Activated CD4-positive, alpha-beta T cell treated with anti-CD3 and anti-CD28 coated beads for 36 hours (primary cell): ENCODE results near the gene DNMT3A. TPM values are rescaled to one million over a fixed set of nuclear protein-coding genes. Genes with fewer than 3 reads are reported as not detected.

Experiments
- ATAC-seq: fragments of 200-7000 bp; cut with Tn5 transposase; one replicate; pipeline ENCODE4 v1.10.0; 2021; ENCODE audit warnings: mild to moderate bottlenecking, moderate library complexity
- CTCF ChIA-PET: fragments of 350-600 bp; sonication (Branson Sonifier 250); formaldehyde crosslinking; loops from one replicate; lab custom pipeline; 2021; ENCODE audit warnings: antibody characterized with exemption; lab: Charles Lee
- POLR2A ChIA-PET: fragments of 350-600 bp; sonication (Branson Sonifier 250); formaldehyde crosslinking; loops from one replicate; lab custom pipeline; 2021; ENCODE audit warnings: antibody characterized with exemption, inconsistent platforms; lab: Charles Lee
- DNase-seq: peaks from one replicate; pipeline ENCODE4 v3.0.0-alpha.2; 2020
- H3K27ac Mint-ChIP-seq: one replicate; pipeline ENCODE4 v1.8.0; 2021; ENCODE audit warnings: mixed read lengths
- H3K27me3 Mint-ChIP-seq: one replicate; pipeline ENCODE4 v1.8.0; 2021; ENCODE audit warnings: mixed read lengths
- H3K36me3 Mint-ChIP-seq: one replicate; pipeline ENCODE4 v1.8.0; 2021; ENCODE audit warnings: low read depth, mixed read lengths
- H3K4me1 Mint-ChIP-seq: one replicate; pipeline ENCODE4 v1.8.0; 2021; ENCODE audit warnings: mixed read lengths
- H3K4me3 Mint-ChIP-seq: one replicate; pipeline ENCODE4 v1.8.0; 2021; ENCODE audit warnings: mild to moderate bottlenecking, moderate library complexity, mixed read lengths
- H3K9me3 Mint-ChIP-seq: one replicate; pipeline ENCODE4 v1.8.0; 2021; ENCODE audit warnings: low read depth, mixed read lengths
- intact Hi-C, 2 experiments: fragments of 100-400 bp; cut with DNase I in 1 of 2; cut with micrococcal nuclease in 1 of 2; formaldehyde crosslinking; loops; one replicate each; pipeline versions ENCODE4 v1.14.2 to v1.15.1; 2022 to 2024; cut with DNase I, micrococcal nuclease
- total RNA-seq, 2 experiments: library from RNA; stranded (reverse); gene quantifications; one replicate each; pipeline ENCODE4 v1.2.3, GENCODE V29; 2021

DNMT3A gene
- total RNA-seq, 2 experiments from 2014 or later = 62.3 to 76.2 TPM

GRCh38 chr2:25204190-25204838, 137.4 kb downstream of the DNMT3A start:
- no peak for DNase-seq

DNA sequence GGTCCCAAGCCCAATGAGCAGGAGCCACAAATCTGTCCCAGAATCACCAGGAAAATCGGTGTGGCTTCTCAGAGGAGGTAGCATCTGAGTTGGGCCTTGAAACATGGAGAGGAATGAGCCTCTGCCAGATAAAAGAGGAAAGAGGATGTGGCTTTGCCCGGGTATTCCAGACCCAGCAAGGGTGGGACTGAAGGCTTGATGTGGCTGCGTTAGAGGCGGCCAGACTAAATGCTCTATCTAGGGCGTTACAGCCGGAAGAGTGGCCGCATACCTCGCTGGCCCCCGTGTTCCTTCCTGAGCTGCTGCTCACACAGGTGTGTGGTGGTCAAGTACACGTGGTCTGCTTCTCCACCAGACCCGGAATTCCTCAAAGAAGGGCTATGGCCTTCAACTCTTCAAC, 139.4 kb downstream of the DNMT3A start:
- intact Hi-C loops = no loop called here
- Mint-ChIP-seq H3K4me1 (peaks cover 12% of the 10 kb centered on the region), H3K4me3 (no peak overlapping the region), H3K36me3 (no peaks in the 10 kb centered on the region), H3K27ac (no peak overlapping the region), H3K27me3 (no peaks in the 10 kb centered on the region), H3K9me3 (no peaks in the 10 kb centered on the region)
- DNase-seq (no peak), ATAC-seq (no peak)
- CTCF ChIA-PET = no interaction called here
- POLR2A ChIA-PET = no interaction called here

More at GRCh38 chr2:25204190-25204838, 137.4 kb downstream of the DNMT3A start:
- Mint-ChIP-seq H3K4me1 (peaks cover 13% of the 10 kb centered on the region), H3K4me3 (no peak overlapping the region), H3K9me3 (no peaks in the 10 kb centered on the region), H3K27me3 (no peaks in the 10 kb centered on the region), H3K36me3 (no peaks in the 10 kb centered on the region), H3K27ac (no peak overlapping the region)
- intact Hi-C loops = no loop called here
- ChIA-PET POLR2A (no interaction called here), CTCF (no interaction called here)
- ATAC-seq = peak; percentile 51

DNA sequence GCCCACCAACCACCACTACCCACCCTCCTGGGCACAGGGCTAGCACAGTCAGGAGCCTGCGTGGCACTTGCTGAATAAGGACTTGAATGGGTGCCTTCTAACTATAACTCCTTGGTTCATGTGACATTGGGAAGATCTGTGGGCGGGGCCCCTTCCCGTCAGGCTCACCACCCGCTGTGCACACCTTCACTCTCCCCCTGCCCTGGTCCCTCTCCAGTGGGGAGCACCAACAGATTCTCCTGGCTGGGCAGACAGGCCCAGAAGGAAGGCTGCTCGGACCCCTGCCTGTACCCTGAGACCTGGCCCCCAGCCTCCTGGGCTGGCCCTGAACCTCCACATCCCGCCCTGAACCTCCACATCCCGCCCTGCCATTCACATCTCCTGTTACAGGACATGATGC, 139.9 kb downstream of the DNMT3A start:
- no peak overlapping the region for H3K27ac Mint-ChIP-seq
- no peak for ATAC-seq

GRCh38 chr2:25201265-25201664, 140.5 kb downstream of the DNMT3A start:
- intact Hi-C loops = no loop called here
- ATAC-seq = no peak
- H3K27me3 Mint-ChIP-seq = no peaks in the 10 kb centered on the region
- no peaks in the 10 kb centered on the region for H3K36me3 Mint-ChIP-seq
- ChIA-PET POLR2A (no interaction called here), CTCF (no interaction called here)
- DNase-seq = no peak
- peaks cover 9% of the 10 kb centered on the region for H3K4me1 Mint-ChIP-seq
- H3K9me3 Mint-ChIP-seq = no peaks in the 10 kb centered on the region
- no peak overlapping the region for H3K27ac Mint-ChIP-seq
- H3K4me3 Mint-ChIP-seq = no peak overlapping the region

More for the DNA sequence above, 139.9 kb downstream of the DNMT3A start:
- Mint-ChIP-seq H3K4me3 (no peak overlapping the region), H3K4me1 (peaks cover 9% of the 10 kb centered on the region), H3K27me3 (no peaks in the 10 kb centered on the region), H3K36me3 (no peaks in the 10 kb centered on the region), H3K9me3 (no peaks in the 10 kb centered on the region)
- intact Hi-C loops = no loop called here
- no peak for DNase-seq
- ChIA-PET POLR2A (no interaction called here), CTCF (no interaction called here)

GRCh38 chr2:25198576-25198975, 143.1 kb downstream of the DNMT3A start:
- peaks cover 9% of the 10 kb centered on the region for H3K4me1 Mint-ChIP-seq
- no peak overlapping the region for H3K27ac Mint-ChIP-seq
- intact Hi-C loops = no loop called here
- H3K4me3 Mint-ChIP-seq = no peak overlapping the region
- ATAC-seq (no peak), DNase-seq (no peak)
- POLR2A ChIA-PET = no interaction called here
- no peaks in the 10 kb centered on the region for H3K9me3 Mint-ChIP-seq
- H3K27me3 Mint-ChIP-seq = no peaks in the 10 kb centered on the region
- H3K36me3 Mint-ChIP-seq = no peaks in the 10 kb centered on the region
- CTCF ChIA-PET = no interaction called here

- CTCF ChIA-PET = interaction anchor here (0.6 to 2.8 kb wide), 3 partner anchors 9 to 152 kb away, joined by 4 to 9 read pairs (median 5); no protein-coding TSS in a partner anchor
- intact Hi-C loops = no loop called here
- POLR2A ChIA-PET = no interaction called here
Measured at GRCh38 chr2:25198209-25198525, 143.6 kb downstream of the DNMT3A start.

GRCh38 chr2:25197336-25198208, 144.2 kb downstream of the DNMT3A start:
- ChIA-PET CTCF (interaction anchor here (0.6 to 3.7 kb wide), 16 partner anchors 9 to 397 kb away, joined by 3 to 34 read pairs (median 4); no protein-coding TSS in a partner anchor), POLR2A (no interaction called here)
- no peak overlapping the region for H3K4me3 Mint-ChIP-seq
- no peak for DNase-seq
- H3K27ac Mint-ChIP-seq = no peak overlapping the region
- H3K4me1 Mint-ChIP-seq = peaks cover 9% of the 10 kb centered on the region
- no peak for ATAC-seq
- no peaks in the 10 kb centered on the region for H3K27me3 Mint-ChIP-seq
- no peaks in the 10 kb centered on the region for H3K36me3 Mint-ChIP-seq
- intact Hi-C loops = loop anchor here (2.0 kb wide), 2 partner anchors 31 to 69 kb away; no protein-coding TSS in a partner anchor
- H3K9me3 Mint-ChIP-seq = no peaks in the 10 kb centered on the region

More at GRCh38 chr2:25198209-25198525, 143.6 kb downstream of the DNMT3A start:
- Mint-ChIP-seq H3K4me3 (no peak overlapping the region), H3K4me1 (peaks cover 9% of the 10 kb centered on the region), H3K27me3 (no peaks in the 10 kb centered on the region), H3K36me3 (no peaks in the 10 kb centered on the region), H3K27ac (no peak overlapping the region), H3K9me3 (no peaks in the 10 kb centered on the region)
- no peak for DNase-seq
- ATAC-seq = no peak

- POLR2A ChIA-PET = no interaction called here
- Mint-ChIP-seq H3K4me1 (no peaks in the 10 kb centered on the region), H3K4me3 (no peak overlapping the region), H3K36me3 (no peaks in the 10 kb centered on the region), H3K27me3 (no peaks in the 10 kb centered on the region), H3K9me3 (no peaks in the 10 kb centered on the region), H3K27ac (no peak overlapping the region)
- ATAC-seq = no peak
- intact Hi-C loops = no loop called here
- no peak for DNase-seq
- CTCF ChIA-PET = interaction anchor here (0.7 to 3.7 kb wide), 4 partner anchors 25 to 219 kb away, joined by 3 to 34 read pairs (median 6); no protein-coding TSS in a partner anchor
Measured at GRCh38 chr2:25194576-25195122, 147.1 kb downstream of the DNMT3A start.

DNA sequence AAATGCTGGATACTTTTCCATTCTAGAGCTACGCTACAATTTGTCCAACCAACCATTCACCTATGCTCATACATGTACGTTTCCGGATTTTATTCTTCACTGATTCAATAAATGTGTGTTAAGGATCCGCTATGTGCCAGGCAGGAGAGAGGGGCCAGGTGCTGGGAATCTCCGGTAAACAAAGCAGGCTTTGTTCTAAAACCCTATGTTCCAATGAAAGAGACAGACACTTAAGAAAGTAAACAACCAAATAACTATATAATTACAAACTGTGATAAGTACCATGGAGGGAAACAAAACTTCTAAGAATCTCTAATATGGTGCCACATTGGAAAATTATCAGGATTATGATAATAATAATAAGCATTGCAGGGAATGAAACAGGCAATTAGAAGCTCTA, 151.2 kb downstream of the DNMT3A start:
- intact Hi-C loops = no loop called here
- ChIA-PET CTCF (interaction anchor here (1.1 kb wide), 1 partner anchor 211 kb away, joined by 4 read pairs; no protein-coding TSS in a partner anchor), POLR2A (no interaction called here)
- H3K27me3 Mint-ChIP-seq = no peaks in the 10 kb centered on the region
- H3K36me3 Mint-ChIP-seq = no peaks in the 10 kb centered on the region
- ATAC-seq (no peak), DNase-seq (no peak)
- H3K4me1 Mint-ChIP-seq = no peaks in the 10 kb centered on the region
- no peaks in the 10 kb centered on the region for H3K9me3 Mint-ChIP-seq
- H3K27ac Mint-ChIP-seq = no peak overlapping the region
- H3K4me3 Mint-ChIP-seq = no peak overlapping the region

DNA sequence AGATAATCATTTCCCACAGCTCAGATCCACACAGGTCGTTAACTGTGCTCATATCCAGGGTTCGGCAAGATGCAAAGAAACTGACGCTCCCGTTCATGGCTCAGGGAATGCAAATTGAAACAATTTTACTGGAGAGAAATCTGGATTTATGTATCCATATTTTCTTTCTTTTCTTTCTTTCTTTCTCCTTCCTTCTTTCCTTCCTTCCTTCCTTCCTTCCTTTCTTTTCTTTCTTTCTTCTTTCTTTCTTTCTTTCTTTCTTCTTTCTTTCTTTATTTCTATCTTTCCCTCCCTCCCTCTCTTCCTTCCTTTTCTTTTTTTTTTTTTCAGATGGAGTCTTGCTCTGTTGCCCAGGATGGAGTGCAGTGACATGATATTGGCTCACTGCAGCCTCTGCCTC, 153.3 kb downstream of the DNMT3A start:
- no peak for DNase-seq
- Mint-ChIP-seq H3K4me3 (no peak overlapping the region), H3K27ac (no peak overlapping the region), H3K27me3 (peaks cover 4% of the 10 kb centered on the region), H3K36me3 (no peaks in the 10 kb centered on the region), H3K4me1 (no peaks in the 10 kb centered on the region), H3K9me3 (no peaks in the 10 kb centered on the region)
- ATAC-seq = no peak
- POLR2A ChIA-PET = no interaction called here
- CTCF ChIA-PET = no interaction called here
- intact Hi-C loops = no loop called here

- Mint-ChIP-seq H3K27ac (no peak overlapping the region), H3K27me3 (peaks cover 4% of the 10 kb centered on the region), H3K9me3 (no peaks in the 10 kb centered on the region), H3K4me1 (no peaks in the 10 kb centered on the region), H3K4me3 (no peak overlapping the region), H3K36me3 (no peaks in the 10 kb centered on the region)
- ATAC-seq (no peak), DNase-seq (no peak)
- ChIA-PET POLR2A (no interaction called here), CTCF (interaction anchor here (0.6 to 2.0 kb wide), 2 partner anchors 9 to 217 kb away, joined by 3 to 9 read pairs; no protein-coding TSS in a partner anchor)
- intact Hi-C loops = no loop called here
Measured at GRCh38 chr2:25187729-25188350, 153.9 kb downstream of the DNMT3A start.
